GM21423 (cell line): Measurements from ENCODE around the gene BEX5.
"Not testable (repeated sequence)": the region's sequence is repeated elsewhere in the genome, so short reads cannot be mapped to it uniquely, and the experiment has no call there.

Experiments used
- ATAC-seq: cut with Tn5 transposase; IDR thresholded peaks from one replicate; pipeline ENCODE4 v1.9.1; 2021; ENCODE audit warnings: mild to moderate bottlenecking, moderate library complexity; ENCODE audit not compliant: unreplicated experiment

BEX5 gene

GRCh38 chrX:102155806-102156179, at the start of gene BEX5:
Gene BEX5 (minus strand): TSS chrX:102155977. CDS start chrX:102154265, 1,712 bp downstream.
- ATAC-seq, result peak; percentile 95

- ATAC-seq, result no peak
Observed at GRCh38 chrX:102185967-102186720, 30.4 kb upstream of the BEX5 start.

GRCh38 chrX:102154900-102155805, 624 bp downstream of the BEX5 start:
- peak; percentile 27 for ATAC-seq

- ATAC-seq, result no peak
Observed at GRCh38 chrX:102154218-102154860, 1.4 kb downstream of the BEX5 start.

- not testable (repeated sequence) for ATAC-seq
Observed at GRCh38 chrX:102142274-102142673, 13.5 kb downstream of the BEX5 start, which contains the start of gene TCEAL6. Gene TCEAL6 (minus strand): TSS chrX:102142481.

- ATAC-seq, result not testable (repeated sequence)
Observed at GRCh38 chrX:102141631-102142030, 14.1 kb downstream of the BEX5 start.

- ATAC-seq, result not testable (repeated sequence)
Observed at GRCh38 chrX:102140876-102141275, 14.9 kb downstream of the BEX5 start.

- no peak for ATAC-seq
Observed at GRCh38 chrX:102138064-102138463, 17.7 kb downstream of the BEX5 start.

- no peak for ATAC-seq
Observed at GRCh38 chrX:102129473-102129872, 26.3 kb downstream of the BEX5 start.

- ATAC-seq, result no peak
Observed at GRCh38 chrX:102126863-102127262, 28.9 kb downstream of the BEX5 start.

GRCh38 chrX:102126080-102126818, 29.5 kb downstream of the BEX5 start:
- ATAC-seq, result not testable (repeated sequence)

- not testable (repeated sequence) for ATAC-seq
Observed at GRCh38 chrX:102125436-102125835, 30.3 kb downstream of the BEX5 start, which contains the start of gene TCEAL2. Gene TCEAL2 (plus strand): TSS chrX:102125679. CDS start chrX:102126831, 1,152 bp downstream.

- not testable (repeated sequence) for ATAC-seq
Observed at GRCh38 chrX:102125014-102125413, 30.8 kb downstream of the BEX5 start.

- no peak for ATAC-seq
Observed at GRCh38 chrX:102115748-102116147, 40.0 kb downstream of the BEX5 start.

- ATAC-seq, result no peak
Observed at GRCh38 chrX:102113367-102113766, 42.4 kb downstream of the BEX5 start.
